Measurements from ENCODE around the gene REEP6. TPM values are rescaled to one million over a fixed set of nuclear protein-coding genes. Genes with fewer than 3 reads are reported as not detected.
A peak's percentile ranks its signal among the peaks of the same experiment; 100 is the strongest.

The REEP6 gene
- total and polyA plus RNA-seq, 2 donors (not counting 1 experiment from before 2014, with no cell fraction given): 0.47 to 0.99 TPM

DNA sequence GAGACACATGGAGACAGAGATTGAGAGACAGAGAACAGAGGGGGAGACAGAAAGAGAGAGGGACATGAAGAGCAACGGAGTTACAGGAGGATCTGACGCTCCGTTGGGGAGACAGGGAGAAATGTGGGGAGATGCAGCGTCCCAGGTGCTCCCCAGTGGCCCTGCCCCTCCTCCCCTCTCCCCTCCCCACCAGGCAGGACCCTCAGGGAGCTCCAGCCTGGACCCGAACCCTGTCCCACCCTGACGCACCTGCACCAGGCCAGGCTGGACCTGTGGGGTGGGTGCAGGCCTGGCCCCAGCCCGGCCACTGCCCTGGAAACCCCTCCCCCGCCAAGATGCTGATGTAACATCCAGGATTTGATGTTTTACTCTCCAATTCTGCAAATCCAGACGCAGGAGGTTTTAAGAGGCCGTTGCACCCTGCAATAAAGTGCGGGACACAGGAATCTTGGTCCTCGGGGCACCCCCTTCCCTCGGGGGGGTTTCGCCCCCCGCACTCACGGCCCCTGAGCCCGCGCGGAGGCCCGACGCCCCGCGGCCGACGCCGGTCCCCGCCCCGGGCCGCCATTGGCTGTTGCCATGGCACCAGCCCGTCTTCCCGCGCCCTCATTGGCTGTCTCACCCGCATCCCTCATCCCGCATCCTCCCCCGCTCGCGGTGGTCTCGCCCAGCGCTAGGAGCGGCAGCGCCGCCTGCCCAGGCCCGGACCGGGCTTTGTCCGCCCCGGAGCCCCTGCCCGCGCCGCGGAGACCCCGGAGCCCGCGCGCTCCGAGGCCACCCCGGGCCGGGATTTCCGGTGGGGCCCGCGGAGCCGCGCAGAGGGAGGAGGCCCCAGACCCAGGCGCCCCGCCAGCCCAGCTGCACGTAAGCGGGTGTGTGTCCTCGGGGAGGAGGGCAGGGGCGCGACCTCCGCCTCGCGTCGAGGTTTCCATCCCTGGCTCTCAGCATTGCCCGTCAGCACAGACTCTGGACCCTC is 41.2 kb upstream of the REEP6 start, which contains the start of gene APC2:
Gene APC2, plus strand, starts transcription at position 655 of the 976 bp plus-strand sequence. CDS start 2,881 bp downstream, outside the sequence.
- Histone ChIP-seq H3K27me3 (ENCODE audit: control insufficient read depth, insufficient read depth, low read length) (peaks cover 67% of the 10 kb centered on the region), H3K79me2 (ENCODE audit: control insufficient read depth, insufficient read depth, low read length) (no peaks in the 10 kb centered on the region), H2AFZ (ENCODE audit: low read length) (no peak within 1 kb of the TSS), H3K4me1 (ENCODE audit: control insufficient read depth, extremely low read depth, insufficient read depth, low read length) (peaks cover 6% of the 10 kb centered on the region), H3K9me3 (ENCODE audit: control insufficient read depth, insufficient read depth, low read depth, low read length) (no peaks in the 10 kb centered on the region), H3K4me3 (replicated peaks in 1 of 4; ENCODE audit: control extremely low read depth in 1 of 4, insufficient read depth in 1 of 4, low read depth in 3 of 4, low read length in 4 of 4) (peak within 1 kb of the TSS in 2 of 4 experiments; percentile 11 to 25), H3K27ac (ENCODE audit: insufficient read depth, low read length) (no peak within 1 kb of the TSS), H3K36me3 (ENCODE audit: control insufficient read depth, insufficient read depth, low read length) (no peaks in the 10 kb centered on the region), H3K4me2 (ENCODE audit: extremely low read depth, insufficient read depth, low read length) (peak within 1 kb of the TSS; percentile 13), H4K20me1 (ENCODE audit: control insufficient read depth, extremely low read depth, insufficient read depth, low read length) (no peaks in the 10 kb centered on the region), H3K9ac (ENCODE audit: insufficient read depth, low read length) (no peak within 1 kb of the TSS)
- DNase-seq (ENCODE audit: low read depth in 2 of 2): peak in 1 of 2 donors; percentile 26
- TF ChIP-seq, protein P1, sequence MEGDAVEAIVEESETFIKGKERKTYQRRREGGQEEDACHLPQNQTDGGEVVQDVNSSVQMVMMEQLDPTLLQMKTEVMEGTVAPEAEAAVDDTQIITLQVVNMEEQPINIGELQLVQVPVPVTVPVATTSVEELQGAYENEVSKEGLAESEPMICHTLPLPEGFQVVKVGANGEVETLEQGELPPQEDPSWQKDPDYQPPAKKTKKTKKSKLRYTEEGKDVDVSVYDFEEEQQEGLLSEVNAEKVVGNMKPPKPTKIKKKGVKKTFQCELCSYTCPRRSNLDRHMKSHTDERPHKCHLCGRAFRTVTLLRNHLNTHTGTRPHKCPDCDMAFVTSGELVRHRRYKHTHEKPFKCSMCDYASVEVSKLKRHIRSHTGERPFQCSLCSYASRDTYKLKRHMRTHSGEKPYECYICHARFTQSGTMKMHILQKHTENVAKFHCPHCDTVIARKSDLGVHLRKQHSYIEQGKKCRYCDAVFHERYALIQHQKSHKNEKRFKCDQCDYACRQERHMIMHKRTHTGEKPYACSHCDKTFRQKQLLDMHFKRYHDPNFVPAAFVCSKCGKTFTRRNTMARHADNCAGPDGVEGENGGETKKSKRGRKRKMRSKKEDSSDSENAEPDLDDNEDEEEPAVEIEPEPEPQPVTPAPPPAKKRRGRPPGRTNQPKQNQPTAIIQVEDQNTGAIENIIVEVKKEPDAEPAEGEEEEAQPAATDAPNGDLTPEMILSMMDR (conservative IDR thresholded peaks at IDR 0.05 in 1 of 2, IDR thresholded peaks at IDR 0.05 in 1 of 2; ENCODE audit: low read depth in 1 of 2, low read length in 2 of 2): no peak
- peak; percentile 32 for TF ChIP-seq EZH2 (IDR thresholded peaks at IDR 0.05; ENCODE audit: low read length, missing control alignments)

DNA sequence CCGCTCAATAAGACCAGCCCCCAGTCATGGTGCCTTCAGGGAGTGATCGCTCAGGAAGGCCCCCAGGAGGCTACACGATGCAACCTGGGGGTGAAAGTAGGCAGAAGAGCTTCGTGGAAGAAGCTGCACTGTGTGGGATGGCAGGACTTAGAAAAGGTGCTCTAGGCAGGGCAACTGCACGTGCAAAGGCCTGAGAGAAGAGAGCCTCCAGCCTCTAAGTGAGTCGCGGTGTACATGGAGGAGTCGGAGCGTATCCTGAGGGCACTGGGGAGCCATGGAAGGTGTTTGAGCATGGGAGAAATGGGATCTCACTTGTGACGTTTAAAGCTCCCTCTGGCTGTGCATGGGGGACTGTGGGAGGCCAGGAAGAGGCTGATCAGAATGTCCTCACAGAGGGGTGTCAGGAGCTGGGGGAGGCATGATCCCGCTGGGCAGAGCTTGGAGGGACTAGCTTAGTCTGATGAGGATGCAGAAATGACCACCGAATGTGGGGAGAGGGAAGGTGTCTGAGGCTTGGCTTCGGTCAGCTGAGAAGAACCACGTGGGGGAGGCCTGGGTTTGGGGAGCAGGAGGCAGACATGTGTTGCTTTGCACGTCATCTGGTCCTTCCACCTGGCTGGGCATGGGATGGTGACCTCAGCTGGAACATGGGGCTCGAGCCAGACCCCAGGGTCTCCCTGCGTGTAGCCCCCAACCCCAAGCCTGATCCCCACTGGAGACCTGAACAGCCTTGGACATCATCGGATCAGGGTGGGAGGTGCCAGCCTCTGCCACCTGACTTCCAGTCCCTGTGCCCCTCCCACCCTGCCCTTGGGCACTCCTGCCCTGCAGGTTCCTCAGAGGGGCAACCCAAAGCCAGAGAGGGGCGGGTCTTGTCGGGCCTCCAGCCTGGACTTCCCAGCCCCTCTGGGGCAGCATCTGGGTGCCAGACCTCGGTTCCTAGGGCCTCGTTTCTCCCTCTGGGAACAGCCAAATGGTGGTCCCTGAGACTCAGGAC is 39.9 kb upstream of the REEP6 start:
- Histone ChIP-seq H4K20me1 (ENCODE audit: control insufficient read depth, extremely low read depth, insufficient read depth, low read length) (no peaks in the 10 kb centered on the region), H3K9me3 (ENCODE audit: control insufficient read depth, insufficient read depth, low read depth, low read length) (no peaks in the 10 kb centered on the region), H3K9ac (ENCODE audit: insufficient read depth, low read length) (no peak overlapping the region), H3K27ac (ENCODE audit: insufficient read depth, low read length) (no peak overlapping the region), H3K4me2 (ENCODE audit: extremely low read depth, insufficient read depth, low read length) (no peak overlapping the region), H2AFZ (ENCODE audit: low read length) (no peak overlapping the region), H3K4me3 (replicated peaks in 1 of 4; ENCODE audit: control extremely low read depth in 1 of 4, insufficient read depth in 1 of 4, low read depth in 3 of 4, low read length in 4 of 4) (no peak overlapping the region), H3K36me3 (ENCODE audit: control insufficient read depth, insufficient read depth, low read length) (no peaks in the 10 kb centered on the region), H3K4me1 (ENCODE audit: control insufficient read depth, extremely low read depth, insufficient read depth, low read length) (peaks cover 3% of the 10 kb centered on the region), H3K79me2 (ENCODE audit: control insufficient read depth, insufficient read depth, low read length) (no peaks in the 10 kb centered on the region), H3K27me3 (ENCODE audit: control insufficient read depth, insufficient read depth, low read length) (peaks cover 74% of the 10 kb centered on the region)
- peak; percentile 54 for TF ChIP-seq EZH2 (IDR thresholded peaks at IDR 0.05; ENCODE audit: low read length, missing control alignments)
- TF ChIP-seq, protein P1 (conservative IDR thresholded peaks at IDR 0.05 in 1 of 2, IDR thresholded peaks at IDR 0.05 in 1 of 2; ENCODE audit: low read depth in 1 of 2, low read length in 2 of 2): no peak
- no peak for DNase-seq (ENCODE audit: low read depth in 2 of 2)
